ENCODE measurements around the gene RBP4.

Gene RBP4

GRCh38 chr10:93580828-93581227 is 20.2 kb downstream of the RBP4 start:
- peak overlapping the region; percentile 56 for H3K27ac ChIP-seq (ENCODE audit: insufficient read depth, low read depth, low read length, poor library complexity, severe bottlenecking)
- 60 to 63% methylated on average over 6 of the region's 6 CpGs for WGBS, 2 experiments
- H3K9me3 ChIP-seq (ENCODE audit: control insufficient read depth, low read length): no peaks in the 10 kb centered on the region
- no peak overlapping the region for H3K4me3 ChIP-seq (ENCODE audit: insufficient read depth, low read depth, low read length)
- H3K27me3 ChIP-seq (ENCODE audit: control insufficient read depth, insufficient read depth, low read length, poor library complexity, severe bottlenecking): no peaks in the 10 kb centered on the region
- H3K4me1 ChIP-seq (ENCODE audit: control insufficient read depth, insufficient read depth, low read length): no peaks in the 10 kb centered on the region
- H3K36me3 ChIP-seq (ENCODE audit: control insufficient read depth, insufficient read depth, low read length): no peaks in the 10 kb centered on the region

GRCh38 chr10:93579985-93580711 is 20.9 kb downstream of the RBP4 start:
- Histone ChIP-seq H3K27me3 (ENCODE audit: control insufficient read depth, insufficient read depth, low read length, poor library complexity, severe bottlenecking) (no peaks in the 10 kb centered on the region), H3K27ac (ENCODE audit: insufficient read depth, low read depth, low read length, poor library complexity, severe bottlenecking) (peak overlapping the region; percentile 38), H3K36me3 (ENCODE audit: control insufficient read depth, insufficient read depth, low read length) (no peaks in the 10 kb centered on the region), H3K4me3 (ENCODE audit: insufficient read depth, low read depth, low read length) (no peak overlapping the region), H3K4me1 (ENCODE audit: control insufficient read depth, insufficient read depth, low read length) (no peaks in the 10 kb centered on the region), H3K9me3 (ENCODE audit: control insufficient read depth, low read length) (no peaks in the 10 kb centered on the region)
- WGBS, 2 experiments: 91 to 92% methylated on average over 3 of the region's 3 CpGs

- no peak overlapping the region for H3K27ac ChIP-seq (ENCODE audit: insufficient read depth, low read depth, low read length, poor library complexity, severe bottlenecking)
- no peaks in the 10 kb centered on the region for H3K9me3 ChIP-seq (ENCODE audit: control insufficient read depth, low read length)
- no peaks in the 10 kb centered on the region for H3K27me3 ChIP-seq (ENCODE audit: control insufficient read depth, insufficient read depth, low read length, poor library complexity, severe bottlenecking)
- H3K4me3 ChIP-seq (ENCODE audit: insufficient read depth, low read depth, low read length): no peak overlapping the region
- H3K4me1 ChIP-seq (ENCODE audit: control insufficient read depth, insufficient read depth, low read length): no peaks in the 10 kb centered on the region
- 89 to 92% methylated on average over 7 of the region's 7 CpGs for WGBS, 2 experiments
- H3K36me3 ChIP-seq (ENCODE audit: control insufficient read depth, insufficient read depth, low read length): no peaks in the 10 kb centered on the region
These were observed 21.9 kb downstream of the RBP4 start for GRCh38 chr10:93579089-93579488.

GRCh38 chr10:93577565-93577964 is 23.5 kb downstream of the RBP4 start:
- Histone ChIP-seq H3K9me3 (ENCODE audit: control insufficient read depth, low read length) (no peaks in the 10 kb centered on the region), H3K36me3 (ENCODE audit: control insufficient read depth, insufficient read depth, low read length) (no peaks in the 10 kb centered on the region), H3K4me1 (ENCODE audit: control insufficient read depth, insufficient read depth, low read length) (no peaks in the 10 kb centered on the region), H3K27ac (ENCODE audit: insufficient read depth, low read depth, low read length, poor library complexity, severe bottlenecking) (no peak overlapping the region), H3K4me3 (ENCODE audit: insufficient read depth, low read depth, low read length) (no peak overlapping the region), H3K27me3 (ENCODE audit: control insufficient read depth, insufficient read depth, low read length, poor library complexity, severe bottlenecking) (peaks cover 1% of the 10 kb centered on the region)
- 97% methylated on average over 3 of the region's 3 CpGs for WGBS, 2 experiments

- Histone ChIP-seq H3K36me3 (ENCODE audit: control insufficient read depth, insufficient read depth, low read length) (no peaks in the 10 kb centered on the region), H3K4me3 (ENCODE audit: insufficient read depth, low read depth, low read length) (no peak overlapping the region), H3K27ac (ENCODE audit: insufficient read depth, low read depth, low read length, poor library complexity, severe bottlenecking) (no peak overlapping the region), H3K9me3 (ENCODE audit: control insufficient read depth, low read length) (no peaks in the 10 kb centered on the region), H3K4me1 (ENCODE audit: control insufficient read depth, insufficient read depth, low read length) (no peaks in the 10 kb centered on the region), H3K27me3 (ENCODE audit: control insufficient read depth, insufficient read depth, low read length, poor library complexity, severe bottlenecking) (peaks cover 7% of the 10 kb centered on the region)
- WGBS, 2 experiments: 86 to 92% methylated on average over 3 of the region's 3 CpGs
These were observed 24.1 kb downstream of the RBP4 start for GRCh38 chr10:93576888-93577287.

GRCh38 chr10:93573924-93574323 is 27.1 kb downstream of the RBP4 start:
- Histone ChIP-seq H3K4me3 (ENCODE audit: insufficient read depth, low read depth, low read length) (no peak overlapping the region), H3K4me1 (ENCODE audit: control insufficient read depth, insufficient read depth, low read length) (no peaks in the 10 kb centered on the region), H3K36me3 (ENCODE audit: control insufficient read depth, insufficient read depth, low read length) (no peaks in the 10 kb centered on the region), H3K9me3 (ENCODE audit: control insufficient read depth, low read length) (no peaks in the 10 kb centered on the region), H3K27ac (ENCODE audit: insufficient read depth, low read depth, low read length, poor library complexity, severe bottlenecking) (no peak overlapping the region), H3K27me3 (ENCODE audit: control insufficient read depth, insufficient read depth, low read length, poor library complexity, severe bottlenecking) (peaks cover 37% of the 10 kb centered on the region)
- WGBS, 2 experiments: 94% methylated on average over 2 of the region's 3 CpGs; no CpG with 5 or more reads in 1 of the 2 experiments

- whole genome bisulfite sequencing, 2 experiments: 82 to 87% methylated on average over 10 of the region's 10 CpGs
- H3K4me3 ChIP-seq (ENCODE audit: insufficient read depth, low read depth, low read length): no peak overlapping the region
- H3K27me3 ChIP-seq (ENCODE audit: control insufficient read depth, insufficient read depth, low read length, poor library complexity, severe bottlenecking): peaks cover 44% of the 10 kb centered on the region
- no peaks in the 10 kb centered on the region for H3K36me3 ChIP-seq (ENCODE audit: control insufficient read depth, insufficient read depth, low read length)
- no peaks in the 10 kb centered on the region for H3K4me1 ChIP-seq (ENCODE audit: control insufficient read depth, insufficient read depth, low read length)
- H3K9me3 ChIP-seq (ENCODE audit: control insufficient read depth, low read length): no peaks in the 10 kb centered on the region
- no peak overlapping the region for H3K27ac ChIP-seq (ENCODE audit: insufficient read depth, low read depth, low read length, poor library complexity, severe bottlenecking)
These were observed 27.8 kb downstream of the RBP4 start for GRCh38 chr10:93573051-93573909.

- Histone ChIP-seq H3K36me3 (ENCODE audit: control insufficient read depth, insufficient read depth, low read length) (no peaks in the 10 kb centered on the region), H3K27me3 (ENCODE audit: control insufficient read depth, insufficient read depth, low read length, poor library complexity, severe bottlenecking) (peaks cover 50% of the 10 kb centered on the region), H3K4me1 (ENCODE audit: control insufficient read depth, insufficient read depth, low read length) (no peaks in the 10 kb centered on the region), H3K27ac (ENCODE audit: insufficient read depth, low read depth, low read length, poor library complexity, severe bottlenecking) (no peak overlapping the region), H3K4me3 (ENCODE audit: insufficient read depth, low read depth, low read length) (no peak overlapping the region), H3K9me3 (ENCODE audit: control insufficient read depth, low read length) (no peaks in the 10 kb centered on the region)
- 93 to 95% methylated on average over 2 of the region's 2 CpGs for WGBS, 2 experiments
These were observed 28.4 kb downstream of the RBP4 start for GRCh38 chr10:93572606-93573005.

GRCh38 chr10:93570383-93570782 is 30.7 kb downstream of the RBP4 start:
- H3K36me3 ChIP-seq (ENCODE audit: control insufficient read depth, insufficient read depth, low read length): no peaks in the 10 kb centered on the region
- H3K27me3 ChIP-seq (ENCODE audit: control insufficient read depth, insufficient read depth, low read length, poor library complexity, severe bottlenecking): peaks cover 73% of the 10 kb centered on the region
- no peak overlapping the region for H3K4me3 ChIP-seq (ENCODE audit: insufficient read depth, low read depth, low read length)
- peaks cover 5% of the 10 kb centered on the region for H3K4me1 ChIP-seq (ENCODE audit: control insufficient read depth, insufficient read depth, low read length)
- no peaks in the 10 kb centered on the region for H3K9me3 ChIP-seq (ENCODE audit: control insufficient read depth, low read length)
- H3K27ac ChIP-seq (ENCODE audit: insufficient read depth, low read depth, low read length, poor library complexity, severe bottlenecking): no peak overlapping the region
- 41 to 46% methylated on average over 3 of the region's 3 CpGs for WGBS, 2 experiments

GRCh38 chr10:93568105-93568390 is 33.0 kb downstream of the RBP4 start:
- Histone ChIP-seq H3K9me3 (ENCODE audit: control insufficient read depth, low read length) (no peaks in the 10 kb centered on the region), H3K36me3 (ENCODE audit: control insufficient read depth, insufficient read depth, low read length) (no peaks in the 10 kb centered on the region), H3K4me1 (ENCODE audit: control insufficient read depth, insufficient read depth, low read length) (peaks cover 5% of the 10 kb centered on the region), H3K27me3 (ENCODE audit: control insufficient read depth, insufficient read depth, low read length, poor library complexity, severe bottlenecking) (peaks cover 77% of the 10 kb centered on the region), H3K27ac (ENCODE audit: insufficient read depth, low read depth, low read length, poor library complexity, severe bottlenecking) (no peak overlapping the region), H3K4me3 (ENCODE audit: insufficient read depth, low read depth, low read length) (no peak overlapping the region)
- 22 to 24% methylated on average over 21 of the region's 21 CpGs for WGBS, 2 experiments
